Measurements from ENCODE around the gene TMEM255B. TPM values are rescaled to one million over a fixed set of nuclear protein-coding genes. Genes with fewer than 3 reads are reported as not detected.

Gene TMEM255B
- total RNA-seq, 1 donor from 2014 or later, result 321 TPM

DNA sequence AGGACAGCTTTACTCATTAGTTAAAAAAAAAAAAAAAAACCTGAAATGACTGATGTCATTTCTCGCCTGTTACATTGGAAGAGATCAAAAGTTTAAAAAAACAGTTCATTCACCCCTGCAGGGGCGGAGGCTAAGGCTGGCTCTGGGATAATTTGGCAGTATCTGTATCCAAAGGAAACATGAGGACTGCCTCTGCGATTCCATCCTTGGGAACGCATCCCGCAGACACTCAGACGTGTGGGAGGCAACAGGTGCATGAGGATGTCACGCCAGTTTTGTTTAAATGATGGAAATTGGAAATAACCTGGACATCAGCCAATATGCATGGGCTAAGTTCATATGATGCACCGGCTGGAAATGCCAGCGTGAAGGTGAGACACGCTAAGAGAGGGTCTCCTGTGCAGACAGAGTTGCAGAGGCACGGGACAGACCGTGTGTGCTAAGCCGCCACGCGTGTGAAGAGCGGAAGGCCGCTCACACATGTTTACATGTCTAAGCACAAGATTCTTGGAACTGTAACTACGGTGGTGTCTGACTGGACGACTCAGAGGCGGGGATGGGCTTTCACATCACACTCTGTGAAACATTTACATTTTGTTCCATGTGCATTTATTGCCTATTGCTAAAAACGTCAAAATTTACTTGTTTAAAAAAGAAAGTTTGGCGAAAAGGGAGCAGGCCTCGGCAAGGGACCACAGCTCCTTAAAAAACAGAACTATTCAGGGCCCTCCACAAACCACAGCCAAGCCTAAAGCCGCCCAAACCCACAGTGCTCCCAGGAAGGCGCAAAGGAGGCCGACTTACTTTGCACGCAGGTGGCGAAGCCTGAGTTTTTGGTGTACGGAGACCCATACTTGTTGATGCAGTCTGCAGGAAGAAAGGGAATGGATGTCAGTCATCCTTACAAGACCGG is 87.0 kb downstream of the TMEM255B start:
- H3K4me3 Mint-ChIP-seq (ENCODE audit: unreplicated experiment), result no peak overlapping the region
- peaks cover 16% of the 10 kb centered on the region for H3K4me1 Mint-ChIP-seq (ENCODE audit: unreplicated experiment)
- H3K27me3 Mint-ChIP-seq (ENCODE audit: unreplicated experiment), result peaks cover 6% of the 10 kb centered on the region
- no peak for DNase-seq (ENCODE audit: low spot score)
- no peaks in the 10 kb centered on the region for H3K9me3 Mint-ChIP-seq (ENCODE audit: unreplicated experiment)
- no peak overlapping the region for H3K27ac Mint-ChIP-seq (ENCODE audit: unreplicated experiment)
- peaks cover 7% of the 10 kb centered on the region for H3K36me3 Mint-ChIP-seq (ENCODE audit: low read depth, unreplicated experiment)
- TF ChIP-seq, protein P1, sequence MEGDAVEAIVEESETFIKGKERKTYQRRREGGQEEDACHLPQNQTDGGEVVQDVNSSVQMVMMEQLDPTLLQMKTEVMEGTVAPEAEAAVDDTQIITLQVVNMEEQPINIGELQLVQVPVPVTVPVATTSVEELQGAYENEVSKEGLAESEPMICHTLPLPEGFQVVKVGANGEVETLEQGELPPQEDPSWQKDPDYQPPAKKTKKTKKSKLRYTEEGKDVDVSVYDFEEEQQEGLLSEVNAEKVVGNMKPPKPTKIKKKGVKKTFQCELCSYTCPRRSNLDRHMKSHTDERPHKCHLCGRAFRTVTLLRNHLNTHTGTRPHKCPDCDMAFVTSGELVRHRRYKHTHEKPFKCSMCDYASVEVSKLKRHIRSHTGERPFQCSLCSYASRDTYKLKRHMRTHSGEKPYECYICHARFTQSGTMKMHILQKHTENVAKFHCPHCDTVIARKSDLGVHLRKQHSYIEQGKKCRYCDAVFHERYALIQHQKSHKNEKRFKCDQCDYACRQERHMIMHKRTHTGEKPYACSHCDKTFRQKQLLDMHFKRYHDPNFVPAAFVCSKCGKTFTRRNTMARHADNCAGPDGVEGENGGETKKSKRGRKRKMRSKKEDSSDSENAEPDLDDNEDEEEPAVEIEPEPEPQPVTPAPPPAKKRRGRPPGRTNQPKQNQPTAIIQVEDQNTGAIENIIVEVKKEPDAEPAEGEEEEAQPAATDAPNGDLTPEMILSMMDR (IDR thresholded peaks at IDR 0.05; ENCODE audit: unreplicated experiment), result no peak

DNA sequence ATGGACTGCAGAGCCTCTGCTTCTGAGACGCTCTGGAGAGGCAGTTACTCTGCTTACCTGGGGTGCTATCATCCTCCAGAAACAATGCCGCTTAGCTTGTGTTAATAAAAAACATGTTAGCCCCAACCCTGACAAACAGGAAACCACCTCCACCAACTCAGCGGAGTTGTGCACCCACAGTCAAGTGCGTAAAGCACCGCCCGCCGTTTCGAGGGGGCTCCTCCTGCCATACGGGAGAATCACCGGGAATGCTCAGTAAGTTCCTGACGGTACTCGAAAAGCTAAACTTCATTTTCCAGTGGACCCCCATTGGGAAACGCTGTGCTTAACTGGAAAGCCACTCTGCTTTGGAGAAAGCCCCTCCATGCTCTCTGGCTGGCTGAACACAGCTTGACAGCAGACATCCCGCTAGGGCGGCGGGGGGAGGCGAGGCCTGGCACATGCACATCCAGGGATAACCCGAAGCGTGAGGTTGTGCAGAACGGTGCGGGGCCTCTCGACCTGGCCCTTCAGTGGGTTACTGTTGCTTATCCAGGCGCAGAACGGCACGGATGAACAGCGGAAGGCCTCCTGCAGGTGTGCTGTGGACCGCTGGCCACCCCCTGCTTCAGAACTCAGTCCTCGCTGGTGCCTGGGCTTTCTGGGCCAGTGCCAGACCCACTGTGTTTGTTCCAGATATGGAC is 87.8 kb downstream of the TMEM255B start:
- H3K4me3 Mint-ChIP-seq (ENCODE audit: unreplicated experiment), result no peak overlapping the region
- DNase-seq (ENCODE audit: low spot score), result no peak

DNA sequence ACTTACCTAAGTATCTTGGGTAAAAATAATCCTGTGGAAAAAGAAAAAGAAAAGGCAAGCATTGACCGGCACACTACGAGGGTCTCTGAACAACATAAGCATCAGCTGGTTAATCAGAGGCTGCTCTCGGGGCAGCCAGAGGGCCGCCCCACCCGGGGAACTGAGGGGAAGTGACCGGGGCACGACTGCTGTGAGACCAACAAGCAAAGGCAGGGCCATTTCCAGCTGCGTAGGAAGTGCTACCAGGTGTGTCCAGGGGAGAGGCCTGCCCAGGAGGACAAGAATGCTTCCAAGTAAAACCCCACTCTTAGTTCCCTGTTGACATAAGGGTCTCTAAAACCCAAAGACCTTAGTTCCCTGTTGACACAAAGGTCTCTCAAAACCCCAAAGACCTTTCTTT is 89.0 kb downstream of the TMEM255B start:
- H3K27ac Mint-ChIP-seq (ENCODE audit: unreplicated experiment), result no peak overlapping the region
- peaks cover 6% of the 10 kb centered on the region for H3K4me1 Mint-ChIP-seq (ENCODE audit: unreplicated experiment)
- DNase-seq (ENCODE audit: low spot score), result no peak
- H3K27me3 Mint-ChIP-seq (ENCODE audit: unreplicated experiment), result peaks cover 7% of the 10 kb centered on the region
- no peaks in the 10 kb centered on the region for H3K9me3 Mint-ChIP-seq (ENCODE audit: unreplicated experiment)
- no peak overlapping the region for H3K4me3 Mint-ChIP-seq (ENCODE audit: unreplicated experiment)
- peaks cover 3% of the 10 kb centered on the region for H3K36me3 Mint-ChIP-seq (ENCODE audit: low read depth, unreplicated experiment)
- TF ChIP-seq, protein P1 (IDR thresholded peaks at IDR 0.05; ENCODE audit: unreplicated experiment), result no peak

More for the DNA sequence above, 87.8 kb downstream of the TMEM255B start:
- H3K36me3 Mint-ChIP-seq (ENCODE audit: low read depth, unreplicated experiment), result peaks cover 6% of the 10 kb centered on the region
- peaks cover 9% of the 10 kb centered on the region for H3K4me1 Mint-ChIP-seq (ENCODE audit: unreplicated experiment)
- H3K9me3 Mint-ChIP-seq (ENCODE audit: unreplicated experiment), result no peaks in the 10 kb centered on the region
- no peak overlapping the region for H3K27ac Mint-ChIP-seq (ENCODE audit: unreplicated experiment)
- peaks cover 6% of the 10 kb centered on the region for H3K27me3 Mint-ChIP-seq (ENCODE audit: unreplicated experiment)
- TF ChIP-seq, protein P1 (IDR thresholded peaks at IDR 0.05; ENCODE audit: unreplicated experiment), result no peak

DNA sequence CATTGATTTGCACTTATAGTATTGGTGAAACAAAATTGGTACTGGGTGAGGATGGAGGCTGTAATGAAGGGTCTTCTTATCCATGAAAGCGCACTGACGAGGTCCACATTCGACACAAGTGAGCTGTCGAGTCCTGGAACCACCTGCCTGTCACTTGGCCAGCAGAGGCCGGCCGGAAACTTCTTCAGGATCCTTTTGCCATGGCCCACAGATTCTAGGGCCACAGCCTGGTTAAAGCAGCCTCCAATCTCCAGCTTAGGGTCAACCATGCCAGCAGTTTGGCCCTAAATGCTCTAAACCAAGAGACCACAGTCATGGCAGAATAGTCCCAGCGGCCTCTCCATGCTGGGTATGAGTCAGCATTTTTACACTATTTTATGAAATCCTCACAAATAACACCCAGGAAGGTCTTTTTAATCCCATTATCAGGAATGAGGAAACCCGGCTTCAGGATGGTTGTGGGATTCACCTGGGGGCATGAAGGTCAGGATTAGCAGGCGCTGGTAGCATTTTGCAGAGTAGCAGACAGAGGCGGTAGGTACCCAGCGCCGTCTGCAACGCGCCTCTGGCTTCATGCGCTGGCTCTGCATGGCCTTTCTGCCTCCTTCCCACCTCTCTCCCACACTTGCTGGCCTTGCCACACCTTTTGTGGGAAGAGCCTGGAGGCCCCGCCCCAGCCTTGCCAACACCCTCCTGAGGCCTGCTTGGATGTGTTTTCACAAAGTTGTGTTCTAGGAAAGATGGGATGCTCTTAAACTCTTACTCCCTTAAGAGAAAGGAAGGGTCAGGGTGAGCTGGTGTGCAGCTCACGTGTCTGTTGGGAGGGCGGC is 89.6 kb downstream of the TMEM255B start:
- DNase-seq (ENCODE audit: low spot score), result no peak

More for the DNA sequence above, 89.6 kb downstream of the TMEM255B start:
- H3K36me3 Mint-ChIP-seq (ENCODE audit: low read depth, unreplicated experiment), result peaks cover 3% of the 10 kb centered on the region
- TF ChIP-seq, protein P1 (IDR thresholded peaks at IDR 0.05; ENCODE audit: unreplicated experiment), result no peak
- peaks cover 7% of the 10 kb centered on the region for H3K27me3 Mint-ChIP-seq (ENCODE audit: unreplicated experiment)
- no peak overlapping the region for H3K27ac Mint-ChIP-seq (ENCODE audit: unreplicated experiment)
- H3K9me3 Mint-ChIP-seq (ENCODE audit: unreplicated experiment), result no peaks in the 10 kb centered on the region
- H3K4me3 Mint-ChIP-seq (ENCODE audit: unreplicated experiment), result no peak overlapping the region
- peaks cover 12% of the 10 kb centered on the region for H3K4me1 Mint-ChIP-seq (ENCODE audit: unreplicated experiment)
